Astrocyte of the hippocampus (primary cell): ENCODE measurements around the gene HCFC1.

Source experiments
- DNase-seq: peaks from one replicate; pipeline ENCODE4 v3.0.0; 2011; ENCODE audit warnings: low read depth, low spot score

Gene HCFC1

GRCh38 chrX:153974003-153974725, 2.5 kb upstream of the HCFC1 start:
- DNase-seq = no peak

GRCh38 chrX:153973127-153974002, 1.7 kb upstream of the HCFC1 start:
- DNase-seq = no peak

DNA sequence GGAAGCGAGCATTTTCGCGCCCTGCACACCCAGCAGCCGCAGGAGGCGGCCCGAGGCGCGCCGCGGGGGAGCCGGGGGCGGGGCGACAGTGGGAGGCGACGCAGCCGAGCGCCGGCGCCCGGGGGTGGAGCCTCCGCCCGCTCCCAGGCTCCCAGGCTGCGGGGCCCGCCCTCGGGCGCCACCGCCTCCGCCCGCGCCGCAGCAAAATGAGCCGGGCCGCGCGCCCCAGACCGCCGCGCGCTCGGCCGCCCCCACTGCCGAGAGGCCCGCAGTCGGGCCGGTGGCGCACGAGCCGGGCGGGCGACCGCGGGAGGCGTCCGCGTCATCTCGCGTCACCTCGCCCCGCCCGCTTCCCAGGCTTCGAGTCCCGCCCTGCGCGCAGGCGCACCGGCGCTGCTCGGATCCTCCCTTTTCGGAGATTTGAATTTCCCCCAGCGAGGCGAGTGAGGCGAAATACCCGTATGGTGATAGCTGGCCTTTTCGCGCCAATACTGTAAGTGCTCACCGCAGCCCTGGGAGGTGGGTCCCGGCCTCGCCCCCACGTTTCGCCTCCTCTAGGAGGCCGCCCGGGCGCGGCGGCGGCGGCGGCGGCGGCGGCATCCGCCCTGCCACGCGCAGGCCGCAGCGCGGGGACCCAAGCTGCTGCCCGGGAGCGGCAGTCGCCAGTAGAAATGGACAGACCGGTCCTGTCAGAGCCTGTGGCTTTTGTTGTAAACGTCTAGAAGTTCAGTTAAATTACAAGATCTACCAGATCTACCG, 929 bp upstream of the HCFC1 start, which contains the start of gene TMEM187:
Gene TMEM187 (plus strand): TSS at position 387 of the 759 bp plus-strand sequence. CDS start 9,309 bp downstream, outside the sequence.
- peak; percentile 94 for DNase-seq

GRCh38 chrX:153971124-153971449, 531 bp downstream of the HCFC1 start:
- DNase-seq = peak; percentile 95

DNA sequence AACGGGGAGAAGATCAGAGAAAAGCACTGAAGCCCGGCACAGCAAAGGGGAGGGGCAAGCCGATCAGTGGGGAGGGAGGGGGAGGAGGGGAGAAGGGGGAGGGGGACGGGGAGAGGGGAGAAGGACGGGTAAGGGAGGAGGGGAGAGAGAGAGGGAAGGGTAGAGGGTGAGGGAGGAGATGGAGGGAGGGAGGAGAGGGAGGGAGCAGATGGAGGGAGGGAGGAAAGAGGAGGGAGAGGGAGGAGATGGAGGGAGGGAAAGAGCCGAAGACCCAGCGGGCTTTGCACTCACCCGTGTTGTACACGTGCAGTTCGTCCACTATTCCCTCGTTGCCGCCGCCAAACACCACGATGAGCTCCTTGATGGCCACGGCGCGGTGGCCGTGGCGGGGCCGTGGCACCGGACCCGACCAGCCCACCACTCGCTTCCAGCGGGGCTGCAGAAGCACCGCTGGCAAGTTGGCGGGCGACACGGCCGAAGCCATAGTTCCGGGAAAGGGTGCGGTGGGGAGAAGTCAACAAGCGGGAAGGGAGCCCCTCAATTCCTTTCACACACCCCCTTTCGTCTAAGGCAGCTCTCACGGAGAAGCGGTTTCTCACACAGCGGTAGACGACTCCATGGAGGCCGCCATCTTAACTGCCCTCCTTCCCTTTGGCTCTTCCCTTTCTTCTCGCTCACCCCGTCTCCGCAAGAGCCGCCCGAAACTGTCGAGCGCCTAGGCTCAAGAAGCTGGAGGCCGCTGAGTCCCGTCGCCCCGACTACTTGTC, 1.1 kb downstream of the HCFC1 start:
- peak; percentile 71 for DNase-seq

DNA sequence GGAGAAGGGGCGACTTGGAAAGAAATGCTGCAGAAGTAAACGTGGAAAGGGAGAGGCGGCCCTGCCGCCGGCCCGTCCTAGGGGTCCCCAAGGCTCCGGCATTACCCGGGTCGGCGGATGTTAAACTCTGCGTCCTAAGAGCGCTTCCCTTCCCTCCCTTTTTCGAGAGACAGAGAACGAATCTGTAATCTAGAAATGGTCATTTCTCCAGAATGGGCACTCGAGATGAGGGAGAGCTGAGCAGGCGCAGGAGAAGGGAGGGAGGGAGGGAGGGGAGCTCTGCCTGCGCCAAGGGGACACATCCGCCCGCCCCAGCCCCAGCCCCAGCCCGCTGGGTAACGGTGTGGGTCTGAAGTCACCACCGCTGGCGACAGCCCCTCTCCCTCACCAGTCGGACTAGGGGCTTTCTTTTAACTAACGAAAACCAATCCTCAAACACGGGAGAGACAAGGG, 1.7 kb downstream of the HCFC1 start:
- peak; percentile 63 for DNase-seq

DNA sequence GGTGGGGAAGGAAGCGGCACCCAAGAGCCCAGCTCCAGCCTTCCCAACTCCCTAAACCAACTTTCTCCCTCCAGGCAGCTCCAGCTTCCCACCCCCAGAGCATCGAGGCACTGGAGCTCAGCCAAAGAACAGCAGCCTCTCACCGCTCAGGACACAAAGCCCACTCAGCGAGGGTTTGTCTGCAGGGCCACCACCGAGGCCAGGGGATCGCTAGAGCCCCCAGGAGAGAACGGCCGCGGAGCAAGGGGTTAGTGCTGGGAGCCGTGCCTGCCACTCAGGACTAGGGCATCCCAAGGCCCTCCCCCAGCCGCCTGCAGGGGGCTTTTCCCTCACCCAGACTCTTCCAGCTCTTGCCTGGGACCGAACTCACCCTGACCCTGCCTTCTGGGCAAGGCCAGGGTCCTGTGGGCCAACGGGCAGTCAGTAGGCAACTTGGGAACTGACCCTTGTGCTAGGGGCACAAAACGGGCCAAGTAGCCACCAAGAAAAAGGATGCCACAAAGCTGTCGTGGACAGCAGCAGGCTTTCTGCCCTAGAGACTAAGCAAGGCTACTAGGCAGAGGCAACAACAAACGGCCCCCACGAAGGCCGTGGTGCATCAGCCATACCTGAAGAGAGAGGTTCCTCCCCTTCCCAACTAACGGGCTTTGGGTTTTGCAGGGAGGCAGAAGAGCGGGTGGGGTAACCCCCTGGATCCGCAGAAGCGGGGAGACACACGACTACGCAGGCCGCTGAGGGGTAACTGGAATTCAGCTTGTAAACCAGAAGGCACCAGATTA, 2.3 kb downstream of the HCFC1 start:
- DNase-seq = peak; percentile 31

- peak; percentile 50 for DNase-seq
These were observed 2.9 kb downstream of the HCFC1 start for GRCh38 chrX:153968754-153969124.

GRCh38 chrX:153968255-153968654, 3.4 kb downstream of the HCFC1 start:
- DNase-seq = no peak

GRCh38 chrX:153967536-153968224, 3.9 kb downstream of the HCFC1 start:
- DNase-seq = no peak

DNA sequence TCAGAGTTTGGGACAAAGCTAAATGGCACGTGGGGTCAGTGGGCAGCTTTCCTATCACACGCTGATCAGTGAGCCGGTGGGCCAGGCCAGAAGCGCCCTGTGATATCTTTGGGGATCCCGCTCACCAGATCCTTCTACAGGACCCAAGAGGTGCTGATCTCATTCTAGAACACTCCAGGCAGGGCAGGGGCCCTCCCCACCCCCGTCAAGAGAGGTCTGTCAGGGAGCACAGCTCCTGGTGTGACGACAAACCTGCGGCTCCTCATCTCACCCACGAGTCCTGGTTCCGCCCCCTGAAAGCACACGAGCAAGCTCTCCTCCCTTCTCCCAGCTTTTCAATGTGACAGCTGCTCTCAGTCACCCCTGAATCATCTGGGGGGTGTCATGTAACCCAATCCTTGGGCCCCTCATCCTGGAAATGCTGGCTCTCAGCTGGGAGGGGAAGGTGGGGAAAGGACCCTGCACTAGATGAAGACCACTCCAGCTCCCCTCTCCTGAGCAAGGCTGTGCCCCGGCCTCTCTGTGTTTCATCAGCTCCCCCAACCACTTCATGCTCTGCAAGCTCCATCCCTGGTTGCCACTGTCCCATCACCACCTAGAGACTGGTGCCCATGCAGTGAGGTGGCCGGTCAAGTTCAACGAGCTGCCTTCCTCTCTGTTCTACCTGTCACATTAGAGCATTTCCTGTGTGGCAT, 4.6 kb downstream of the HCFC1 start:
- DNase-seq = no peak

- DNase-seq = peak; percentile 47
These were observed 5.3 kb downstream of the HCFC1 start for GRCh38 chrX:153966283-153966688.

DNA sequence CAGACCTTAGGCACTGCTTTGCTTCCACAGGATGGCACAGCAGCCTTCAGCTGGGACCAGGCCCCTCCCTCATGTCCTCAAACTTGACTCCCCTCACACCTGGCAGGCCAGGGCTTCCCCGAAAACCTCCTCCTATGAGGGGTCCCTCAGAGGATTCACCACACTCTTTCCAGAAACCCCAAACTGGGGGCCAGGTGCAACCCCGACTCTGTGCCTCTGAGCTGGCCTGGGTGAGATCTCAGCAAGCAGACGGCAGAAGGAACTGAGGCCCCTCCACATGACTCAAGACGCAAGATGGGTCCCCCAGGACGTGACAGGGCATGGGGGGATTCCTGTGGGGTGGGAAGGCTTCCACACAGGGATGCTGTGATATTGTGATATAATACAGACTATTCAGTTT, 6.2 kb downstream of the HCFC1 start:
- no peak for DNase-seq

DNA sequence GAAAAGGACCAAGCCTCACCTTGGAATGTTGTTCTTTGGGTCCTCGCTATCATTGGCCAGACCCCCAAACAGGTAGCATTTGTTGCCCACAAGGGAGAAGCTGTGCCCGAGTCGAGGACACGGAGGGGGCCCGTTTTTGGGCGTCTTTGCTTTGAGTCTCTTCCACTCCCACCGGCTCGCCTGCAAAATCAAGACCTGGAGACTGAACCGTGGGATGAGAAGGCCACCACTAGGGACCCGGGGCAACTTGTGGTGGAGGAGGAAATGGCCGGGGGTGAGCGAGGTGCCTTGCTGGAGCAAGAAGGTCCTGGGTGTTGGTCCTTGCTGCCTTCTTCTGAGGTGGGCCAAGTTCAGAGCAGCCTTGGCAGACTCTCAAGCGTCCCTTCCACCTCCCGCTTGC, 7.5 kb downstream of the HCFC1 start:
- no peak for DNase-seq

- DNase-seq = no peak
These were observed 8.1 kb downstream of the HCFC1 start for GRCh38 chrX:153963546-153963945.

GRCh38 chrX:153961292-153961691, 10.3 kb downstream of the HCFC1 start:
- no peak for DNase-seq

DNA sequence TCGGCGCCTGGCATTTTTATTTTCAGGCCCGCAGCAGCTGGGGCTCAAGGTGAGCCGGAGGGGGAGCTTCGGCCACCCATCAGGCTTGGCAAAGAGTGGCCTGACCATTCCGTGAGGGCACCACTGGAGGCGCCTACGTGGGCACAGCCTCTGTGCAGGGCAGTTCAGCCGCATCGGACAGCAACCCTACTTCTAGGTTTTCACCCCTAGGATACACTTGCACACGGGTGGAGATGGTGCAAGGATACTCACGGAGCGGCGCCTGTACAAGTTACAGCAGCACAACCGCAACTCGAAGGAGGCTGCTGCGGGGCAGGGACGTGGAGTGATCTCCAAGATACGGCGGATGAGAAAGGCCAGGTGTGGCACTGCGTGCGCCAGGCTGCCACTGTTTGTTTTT, 10.8 kb downstream of the HCFC1 start:
- no peak for DNase-seq

- DNase-seq = no peak
These were observed 11.5 kb downstream of the HCFC1 start for GRCh38 chrX:153960077-153960476.

DNA sequence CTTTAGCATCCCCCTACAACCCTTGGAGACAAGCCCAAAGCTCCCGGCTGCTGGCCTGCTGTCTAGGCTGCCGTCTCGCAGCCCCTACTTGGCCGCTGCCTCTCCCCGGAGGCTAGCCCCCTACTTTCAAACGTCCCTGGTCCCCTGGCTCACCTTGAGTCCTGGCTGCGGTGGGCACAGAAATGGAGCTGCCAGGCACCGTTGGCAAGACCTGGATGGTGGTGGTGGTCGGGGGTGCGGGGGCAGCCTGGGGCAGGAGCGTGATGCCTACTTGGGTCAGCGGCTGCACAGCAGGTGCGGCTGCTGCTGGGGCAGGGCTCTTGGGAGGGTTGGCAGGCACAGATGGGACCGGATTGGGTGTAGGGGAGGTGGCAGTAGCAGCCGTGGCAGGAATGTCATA, 12.0 kb downstream of the HCFC1 start:
- no peak for DNase-seq
